K562 (cell line): ENCODE measurements around the gene CCDC160. TPM values are rescaled to one million over a fixed set of nuclear protein-coding genes. Genes with fewer than 3 reads are reported as not detected.

ENCODE experiments used
- AFF1 ChIP-seq, 2 experiments: fragments of 450-650 bp; IDR thresholded peaks; 2 replicates each; pipeline ENCODE4 v1.6.1; 2018; ENCODE audit warnings: mild to moderate bottlenecking in 2 of 2, low read depth in 1 of 2; ENCODE audit not compliant: partially characterized antibody in 2 of 2
- ATF2 ChIP-seq: sonication (generic); formaldehyde crosslinking; IDR thresholded peaks from 2 replicates; pipeline ENCODE4 v1.8.1; 2022; ENCODE audit warnings: missing genetic modification reagents
- GATA2 ChIP-seq: sonication (generic); formaldehyde crosslinking; IDR thresholded peaks from 2 replicates; pipeline ENCODE4 v1.4.0; 2020; ENCODE audit warnings: mild to moderate bottlenecking, missing genetic modification reagents
- MEIS2 ChIP-seq: fragments of 450-650 bp; IDR thresholded peaks from 2 replicates; pipeline ENCODE4 v1.6.1; 2014; ENCODE audit warnings: mild to moderate bottlenecking; ENCODE audit not compliant: partially characterized antibody
- MXD1 ChIP-seq: fragments of 250-450 bp; sonication (Bioruptor Pico); IDR thresholded peaks from 2 replicates; pipeline ENCODE4 v1.8.0; 2021; ENCODE audit warnings: borderline replicate concordance, mild to moderate bottlenecking, moderate library complexity; ENCODE audit not compliant: poor library complexity, severe bottlenecking
- ZNF740 ChIP-seq, 3 experiments: fragments of 200-800 bp in 1 of 3; sonication (Bioruptor generic) in 1 of 3; sonication (generic) in 1 of 3; formaldehyde crosslinking in 1 of 3; IDR thresholded peaks; 2 replicates each; pipeline versions ENCODE4 v1.6.1 to v1.8.0; 2016 to 2022; ENCODE audit warnings: mild to moderate bottlenecking in 2 of 3, missing compliant biosample characterization in 2 of 3, missing genetic modification characterization in 2 of 3, missing genetic modification reagents in 1 of 3
- polyA plus RNA-seq, 8 experiments: library from polyadenylated mRNA; depleted of rRNA in 4 of 8; stranded (reverse) in 5 of 8; unstranded in 3 of 8; fragments of >200 nt; fragmentation: Nextera tagmentation in 2 of 8; fragmentation: Illumina TruSeq in 1 of 8; extraction: Ambion mirVana in 2 of 8; extraction: Trizol in 1 of 8; gene quantifications; 2 replicates each; pipeline versions ENCODE4 v1.2.1 to v1.2.3, GENCODE V29; 2011 to 2014; ENCODE audit warnings: inconsistent platforms in 1 of 8, missing spikeins in 1 of 8
- total RNA-seq, 7 experiments: library from RNA; depleted of rRNA in 6 of 7; stranded (reverse); fragments of >200 nt in 6 of 7; fragmentation: Illumina TruSeq in 2 of 7; extraction: Trizol in 2 of 7; gene quantifications; 2 replicates each; pipeline versions ENCODE4 v1.2.1 to v1.2.3, GENCODE V29; 2011 to 2021; ENCODE audit warnings: low replicate concordance in 1 of 7

The CCDC160 gene
- total and polyA plus RNA-seq, 9 of the 15 experiments (the other 6 are each of a cell fraction or from before 2014, with no cell fraction given) = not detected

- no peak for TF ChIP-seq ATF2 (CRISPR knock-in tag)
- TF ChIP-seq GATA2 (CRISPR knock-in tag) = no peak
- no peak for TF ChIP-seq MEIS2
- no peak for TF ChIP-seq AFF1 (IDR thresholded peaks at IDR 0.05; ENCODE audit: low read depth in 1 of 2, partially characterized antibody in 2 of 2)
- TF ChIP-seq MXD1 (CRISPR knock-in tag) = no peak
- TF ChIP-seq ZNF740 (CRISPR knock-in tag; IDR thresholded peaks at IDR 0.05) = no peak
- no peak for TF ChIP-seq ZNF740 (tag; IDR thresholded peaks at IDR 0.05)
These were observed 30.8 kb upstream of the CCDC160 start (continued) for GRCh38 chrX:134206221-134206620.
